Loucy (cell line): Measurements from ENCODE around the gene ABCC3.

Experiments
- CTCF ChIP-seq: fragments of 200-600 bp; sonication (generic); conservative IDR thresholded peaks from 2 replicates; pipeline ENCODE4 v1.5.1; 2014; ENCODE audit warnings: mild to moderate bottlenecking, antibody characterized with exemption, low read length
- EZH2phosphoT487 ChIP-seq: fragments of 200-600 bp; IDR thresholded peaks from 2 replicates; pipeline ENCODE4 v1.6.1; 2018; ENCODE audit warnings: antibody characterized with exemption, mild to moderate bottlenecking, moderate library complexity, borderline replicate concordance

- TF ChIP-seq CTCF (no peak), EZH2phosphoT487 (no peak)
These were observed 52.8 kb downstream of the ABCC3 start for GRCh38 chr17:50687200-50688066.
